Activated naive CD4-positive, alpha-beta T cell treated with anti-CD3 and anti-CD28 coated beads for 36 hours (primary cell): ENCODE measurements around the gene POU6F2. TPM values are rescaled to one million over a fixed set of nuclear protein-coding genes. Genes with fewer than 3 reads are reported as not detected.

Experiments
- CTCF ChIA-PET: fragments of 350-600 bp; sonication (Branson Sonifier 250); formaldehyde crosslinking; loops from one replicate; lab custom pipeline; 2021; ENCODE audit warnings: antibody characterized with exemption; lab: Charles Lee
- DNase-seq: peaks from one replicate; pipeline ENCODE4 v3.0.0-alpha.2; 2020
- H3K27ac Mint-ChIP-seq: one replicate; pipeline ENCODE4 v1.8.0; 2021; ENCODE audit warnings: mild to moderate bottlenecking, mixed read lengths
- H3K27me3 Mint-ChIP-seq: one replicate; pipeline ENCODE4 v1.8.0; 2021; ENCODE audit warnings: low read depth, mixed read lengths
- H3K36me3 Mint-ChIP-seq: one replicate; pipeline ENCODE4 v1.8.0; 2021; ENCODE audit warnings: low read depth, mixed read lengths
- H3K4me1 Mint-ChIP-seq: one replicate; pipeline ENCODE4 v1.8.0; 2021; ENCODE audit warnings: low read depth, mixed read lengths
- H3K4me3 Mint-ChIP-seq: one replicate; pipeline ENCODE4 v1.8.0; 2021; ENCODE audit warnings: mild to moderate bottlenecking, moderate library complexity, mixed read lengths
- H3K9me3 Mint-ChIP-seq: one replicate; pipeline ENCODE4 v1.8.0; 2021; ENCODE audit warnings: mixed read lengths
- intact Hi-C: fragments of 100-400 bp; cut with micrococcal nuclease; formaldehyde crosslinking; loops from one replicate; pipeline ENCODE4 v1.15.1; 2023
- total RNA-seq, 2 experiments: library from RNA; stranded (reverse); gene quantifications; one replicate each; pipeline ENCODE4 v1.2.3, GENCODE V29; 2021

Gene POU6F2
- total RNA-seq, 2 experiments from 2014 or later = not detected

GRCh38 chr7:39045231-39045630 is 67.5 kb downstream of the POU6F2 start:
- Mint-ChIP-seq H3K27ac (no peak overlapping the region), H3K4me3 (no peak overlapping the region), H3K4me1 (no peaks in the 10 kb centered on the region), H3K27me3 (no peaks in the 10 kb centered on the region), H3K9me3 (no peaks in the 10 kb centered on the region), H3K36me3 (no peaks in the 10 kb centered on the region)
- intact Hi-C loops = no loop called here
- DNase-seq = no peak
- CTCF ChIA-PET = no interaction called here

- Mint-ChIP-seq H3K27me3 (no peaks in the 10 kb centered on the region), H3K4me3 (no peak overlapping the region), H3K4me1 (no peaks in the 10 kb centered on the region), H3K9me3 (peaks cover 3% of the 10 kb centered on the region), H3K27ac (no peak overlapping the region), H3K36me3 (no peaks in the 10 kb centered on the region)
- DNase-seq = no peak
- intact Hi-C loops = no loop called here
- CTCF ChIA-PET = no interaction called here
Measured at GRCh38 chr7:39051279-39051678, 73.6 kb downstream of the POU6F2 start.

- Mint-ChIP-seq H3K9me3 (peaks cover 5% of the 10 kb centered on the region), H3K27ac (no peak overlapping the region), H3K4me3 (no peak overlapping the region), H3K27me3 (no peaks in the 10 kb centered on the region), H3K4me1 (no peaks in the 10 kb centered on the region), H3K36me3 (no peaks in the 10 kb centered on the region)
- CTCF ChIA-PET = no interaction called here
- intact Hi-C loops = no loop called here
- DNase-seq = no peak
Measured at GRCh38 chr7:39051707-39052106, 74.0 kb downstream of the POU6F2 start.

GRCh38 chr7:39054731-39055130 is 77.0 kb downstream of the POU6F2 start:
- no peaks in the 10 kb centered on the region for H3K27me3 Mint-ChIP-seq
- H3K36me3 Mint-ChIP-seq = no peaks in the 10 kb centered on the region
- no peaks in the 10 kb centered on the region for H3K4me1 Mint-ChIP-seq
- no peak for DNase-seq
- intact Hi-C loops = no loop called here
- peaks cover 6% of the 10 kb centered on the region for H3K9me3 Mint-ChIP-seq
- CTCF ChIA-PET = no interaction called here
- no peak overlapping the region for H3K27ac Mint-ChIP-seq
- H3K4me3 Mint-ChIP-seq = no peak overlapping the region

GRCh38 chr7:39056153-39056552 is 78.4 kb downstream of the POU6F2 start:
- intact Hi-C loops = no loop called here
- Mint-ChIP-seq H3K27ac (no peak overlapping the region), H3K27me3 (no peaks in the 10 kb centered on the region), H3K9me3 (peaks cover 6% of the 10 kb centered on the region), H3K36me3 (no peaks in the 10 kb centered on the region), H3K4me3 (no peak overlapping the region), H3K4me1 (no peaks in the 10 kb centered on the region)
- no peak for DNase-seq
- CTCF ChIA-PET = no interaction called here

- CTCF ChIA-PET = no interaction called here
- H3K36me3 Mint-ChIP-seq = no peaks in the 10 kb centered on the region
- H3K27ac Mint-ChIP-seq = no peak overlapping the region
- no peaks in the 10 kb centered on the region for H3K9me3 Mint-ChIP-seq
- DNase-seq = no peak
- no peak overlapping the region for H3K4me3 Mint-ChIP-seq
- no peaks in the 10 kb centered on the region for H3K4me1 Mint-ChIP-seq
- intact Hi-C loops = no loop called here
- H3K27me3 Mint-ChIP-seq = peaks cover 3% of the 10 kb centered on the region
Measured at GRCh38 chr7:39062811-39063210, 85.1 kb downstream of the POU6F2 start.

- DNase-seq = no peak
- Mint-ChIP-seq H3K27me3 (no peaks in the 10 kb centered on the region), H3K27ac (no peak overlapping the region), H3K36me3 (no peaks in the 10 kb centered on the region), H3K4me1 (no peaks in the 10 kb centered on the region), H3K9me3 (no peaks in the 10 kb centered on the region), H3K4me3 (no peak overlapping the region)
- intact Hi-C loops = no loop called here
- CTCF ChIA-PET = interaction anchor here (0.7 kb wide), 1 partner anchor 180 kb away, joined by 3 read pairs; no protein-coding TSS in a partner anchor
Measured at GRCh38 chr7:39069031-39069430, 91.3 kb downstream of the POU6F2 start.

GRCh38 chr7:39069896-39070881 is 92.5 kb downstream of the POU6F2 start:
- CTCF ChIA-PET = no interaction called here

GRCh38 chr7:39071116-39071515 is 93.4 kb downstream of the POU6F2 start:
- no peak overlapping the region for H3K27ac Mint-ChIP-seq
- no peaks in the 10 kb centered on the region for H3K4me1 Mint-ChIP-seq
- H3K9me3 Mint-ChIP-seq = no peaks in the 10 kb centered on the region
- H3K4me3 Mint-ChIP-seq = no peak overlapping the region
- intact Hi-C loops = no loop called here
- DNase-seq = no peak
- CTCF ChIA-PET = no interaction called here
- H3K27me3 Mint-ChIP-seq = no peaks in the 10 kb centered on the region
- no peaks in the 10 kb centered on the region for H3K36me3 Mint-ChIP-seq

More at GRCh38 chr7:39069896-39070881, 92.5 kb downstream of the POU6F2 start:
- intact Hi-C loops = no loop called here
- Mint-ChIP-seq H3K36me3 (no peaks in the 10 kb centered on the region), H3K4me1 (no peaks in the 10 kb centered on the region), H3K27me3 (no peaks in the 10 kb centered on the region), H3K9me3 (no peaks in the 10 kb centered on the region), H3K4me3 (no peak overlapping the region), H3K27ac (no peak overlapping the region)
- no peak for DNase-seq

- Mint-ChIP-seq H3K27me3 (no peaks in the 10 kb centered on the region), H3K4me3 (no peak overlapping the region), H3K4me1 (no peaks in the 10 kb centered on the region), H3K36me3 (no peaks in the 10 kb centered on the region), H3K27ac (no peak overlapping the region), H3K9me3 (no peaks in the 10 kb centered on the region)
- CTCF ChIA-PET = no interaction called here
- DNase-seq = no peak
- intact Hi-C loops = no loop called here
Measured at GRCh38 chr7:39073432-39073831, 95.7 kb downstream of the POU6F2 start.

- Mint-ChIP-seq H3K4me3 (no peak overlapping the region), H3K27ac (no peak overlapping the region), H3K27me3 (no peaks in the 10 kb centered on the region), H3K4me1 (no peaks in the 10 kb centered on the region), H3K9me3 (no peaks in the 10 kb centered on the region), H3K36me3 (no peaks in the 10 kb centered on the region)
- no peak for DNase-seq
- CTCF ChIA-PET = interaction anchor here (0.6 to 1.5 kb wide), 2 partner anchors 12 to 278 kb away, joined by 3 read pairs; no protein-coding TSS in a partner anchor
- intact Hi-C loops = no loop called here
Measured at GRCh38 chr7:39075210-39075609, 97.5 kb downstream of the POU6F2 start.

- no peaks in the 10 kb centered on the region for H3K9me3 Mint-ChIP-seq
- H3K36me3 Mint-ChIP-seq = no peaks in the 10 kb centered on the region
- CTCF ChIA-PET = no interaction called here
- H3K27me3 Mint-ChIP-seq = peaks cover 22% of the 10 kb centered on the region
- H3K27ac Mint-ChIP-seq = no peak overlapping the region
- H3K4me3 Mint-ChIP-seq = no peak overlapping the region
- DNase-seq = no peak
- no peaks in the 10 kb centered on the region for H3K4me1 Mint-ChIP-seq
- intact Hi-C loops = no loop called here
Measured at GRCh38 chr7:39083781-39084180, 106.1 kb downstream of the POU6F2 start.

GRCh38 chr7:39084349-39084748 is 106.6 kb downstream of the POU6F2 start:
- no peak overlapping the region for H3K27ac Mint-ChIP-seq
- H3K4me3 Mint-ChIP-seq = no peak overlapping the region
- intact Hi-C loops = no loop called here
- no peaks in the 10 kb centered on the region for H3K36me3 Mint-ChIP-seq
- peaks cover 22% of the 10 kb centered on the region for H3K27me3 Mint-ChIP-seq
- CTCF ChIA-PET = no interaction called here
- no peaks in the 10 kb centered on the region for H3K4me1 Mint-ChIP-seq
- no peak for DNase-seq
- no peaks in the 10 kb centered on the region for H3K9me3 Mint-ChIP-seq
